GM19238 (cell line): Measurements from ENCODE around the gene U2AF1.
"Not testable (repeated sequence)": the region's sequence is repeated elsewhere in the genome, so short reads cannot be mapped to it uniquely, and the experiment has no call there.

Source experiments
- DNase-seq: peaks from one replicate; pipeline ENCODE4 v3.0.0; 2011; ENCODE audit warnings: low spot score; ENCODE audit not compliant: insufficient read length

U2AF1 gene

DNA sequence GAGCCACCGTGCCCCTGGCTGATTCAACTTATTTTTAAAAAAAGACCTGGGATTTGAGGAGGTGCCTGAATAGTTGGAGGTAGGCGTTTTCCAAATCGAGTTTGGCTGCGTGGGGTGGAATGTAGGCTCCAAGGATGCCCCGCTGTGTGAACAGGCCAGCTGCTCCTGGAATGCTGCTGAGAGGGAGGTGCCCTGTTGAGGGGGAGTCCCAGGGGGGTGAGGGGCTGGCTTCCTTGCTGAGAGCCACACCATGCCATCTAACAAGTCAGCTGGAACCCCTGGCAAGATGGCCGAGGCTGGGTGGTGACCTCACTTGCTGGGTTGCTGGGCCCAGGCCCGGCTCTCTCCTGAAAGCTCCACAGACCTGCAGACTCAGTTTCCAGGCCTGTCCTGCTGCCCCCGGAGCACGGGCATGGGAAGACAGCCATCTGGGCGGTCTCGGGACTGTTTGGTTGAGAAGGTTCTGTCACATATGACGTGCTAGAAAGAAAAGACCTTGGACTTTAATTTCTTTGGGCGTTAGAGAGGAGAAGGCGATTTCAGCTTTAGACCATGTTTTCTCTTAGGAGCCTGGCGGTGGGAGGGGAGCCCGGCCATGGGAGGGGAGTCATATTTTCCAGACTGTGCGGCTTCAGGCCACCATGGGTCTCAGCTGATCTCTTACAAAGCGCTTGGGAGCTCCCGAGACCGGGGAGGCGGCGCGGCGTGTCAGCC is 24.6 kb downstream of the U2AF1 start:
- not testable (repeated sequence) for DNase-seq

- DNase-seq: not testable (repeated sequence)
Measured at GRCh38 chr21:43076643-43077042, 30.7 kb downstream of the U2AF1 start.

- not testable (repeated sequence) for DNase-seq
Measured at GRCh38 chr21:43076023-43076637, 31.2 kb downstream of the U2AF1 start.

GRCh38 chr21:43075170-43076022 is 32.0 kb downstream of the U2AF1 start, which contains the start of gene CBS:
TSS of gene CBS (minus strand) at chr21:43075835. CDS start at chr21:43072193, 3,642 bp downstream.
- DNase-seq: not testable (repeated sequence)

DNA sequence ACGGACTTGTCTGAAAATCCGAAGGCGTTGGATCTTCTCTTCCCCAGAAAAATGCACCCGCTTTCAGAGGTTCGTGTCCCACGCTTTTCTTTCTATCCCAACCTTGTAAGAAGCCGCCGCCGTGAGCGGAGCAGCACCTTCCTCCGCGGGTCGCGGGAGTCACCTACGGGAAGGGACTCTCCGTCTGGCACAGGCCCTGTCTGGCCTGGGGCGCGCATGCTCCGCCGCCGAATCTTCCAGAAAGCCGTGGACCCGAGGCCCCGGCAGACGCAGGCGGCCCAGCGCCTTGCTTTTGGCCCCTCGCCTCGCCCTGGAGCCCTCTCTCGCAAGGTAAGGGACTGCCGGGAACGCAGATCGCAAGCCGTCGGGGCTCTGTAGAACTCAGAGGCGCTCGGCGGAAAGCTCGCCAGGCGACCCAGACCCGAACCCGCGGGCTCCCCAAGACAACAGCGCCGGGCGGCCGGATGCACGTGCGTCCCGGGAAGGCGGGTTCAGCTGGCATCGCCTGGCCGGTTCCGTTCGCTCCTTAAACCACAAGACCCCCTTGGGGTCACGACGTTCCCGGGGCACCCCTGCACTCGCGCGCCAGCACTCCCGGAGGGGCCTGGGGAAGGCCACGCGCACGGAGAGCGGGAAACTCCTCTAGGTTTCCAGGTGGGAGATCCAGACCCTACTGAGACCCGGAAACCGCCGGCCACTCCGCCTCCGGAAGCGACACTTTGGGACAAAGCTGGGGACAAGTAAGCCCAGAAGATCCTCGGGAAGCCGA is 32.8 kb downstream of the U2AF1 start:
- not testable (repeated sequence) for DNase-seq

GRCh38 chr21:43072742-43073141 is 34.6 kb downstream of the U2AF1 start:
- not testable (repeated sequence) for DNase-seq

DNA sequence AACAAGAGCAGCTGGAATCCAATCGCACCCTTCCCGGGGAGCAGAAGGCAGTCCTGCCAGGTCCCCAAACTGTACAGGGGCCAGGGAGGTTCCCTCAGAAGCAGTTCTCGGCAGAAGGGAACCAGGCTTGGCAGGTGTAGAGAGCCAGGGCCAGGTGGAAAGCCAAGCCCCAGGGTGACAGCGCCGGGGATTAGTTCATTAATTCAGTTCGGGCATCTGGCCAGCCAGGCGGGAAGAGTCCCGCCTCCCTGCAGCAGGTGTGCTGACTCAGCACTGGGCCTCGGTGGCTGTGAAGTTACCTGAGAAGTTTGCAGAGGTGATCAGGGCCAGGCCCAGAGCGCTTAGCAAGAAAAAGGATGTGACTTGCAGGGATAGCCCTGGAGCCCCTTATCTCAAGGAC is 37.7 kb downstream of the U2AF1 start:
- DNase-seq: not testable (repeated sequence)

GRCh38 chr21:43068065-43068464 is 39.3 kb downstream of the U2AF1 start:
- DNase-seq: not testable (repeated sequence)

- DNase-seq: not testable (repeated sequence)
Measured at GRCh38 chr21:43066690-43067089, 40.7 kb downstream of the U2AF1 start.

GRCh38 chr21:43065991-43066390 is 41.4 kb downstream of the U2AF1 start:
- DNase-seq: not testable (repeated sequence)

DNA sequence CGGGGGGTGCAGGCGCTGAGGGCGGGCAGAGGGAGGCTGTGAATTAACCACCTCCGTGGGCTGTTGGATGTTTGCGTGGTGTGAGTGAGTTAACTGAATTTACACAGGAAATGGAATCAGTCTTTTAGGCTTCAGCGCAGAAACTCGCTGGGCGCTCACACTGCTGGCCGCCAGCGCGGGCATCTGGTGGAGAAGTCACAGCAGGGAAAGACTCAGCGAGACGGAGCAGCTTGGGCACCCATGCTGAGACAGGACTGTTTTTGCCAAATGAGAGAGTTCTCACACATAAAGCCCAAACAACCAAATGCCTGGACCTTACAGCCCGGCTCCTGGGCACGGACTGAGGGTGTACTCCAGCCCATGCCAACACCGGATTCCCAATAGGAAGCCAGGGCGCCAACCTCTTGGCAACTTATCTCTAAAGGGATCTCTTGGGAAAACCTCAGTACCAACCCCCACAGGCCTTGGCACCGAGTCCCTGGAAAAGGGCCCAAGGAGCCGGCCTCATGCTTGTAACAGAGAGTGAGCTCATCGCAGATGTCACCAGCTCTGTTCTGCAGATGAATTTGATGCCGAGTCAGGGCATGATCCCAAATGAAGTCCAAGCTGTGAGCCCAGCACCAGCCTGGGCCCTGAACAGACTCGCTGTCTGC is 43.0 kb downstream of the U2AF1 start:
- not testable (repeated sequence) for DNase-seq

- not testable (repeated sequence) for DNase-seq
Measured at GRCh38 chr21:43062955-43063664, 44.3 kb downstream of the U2AF1 start.

DNA sequence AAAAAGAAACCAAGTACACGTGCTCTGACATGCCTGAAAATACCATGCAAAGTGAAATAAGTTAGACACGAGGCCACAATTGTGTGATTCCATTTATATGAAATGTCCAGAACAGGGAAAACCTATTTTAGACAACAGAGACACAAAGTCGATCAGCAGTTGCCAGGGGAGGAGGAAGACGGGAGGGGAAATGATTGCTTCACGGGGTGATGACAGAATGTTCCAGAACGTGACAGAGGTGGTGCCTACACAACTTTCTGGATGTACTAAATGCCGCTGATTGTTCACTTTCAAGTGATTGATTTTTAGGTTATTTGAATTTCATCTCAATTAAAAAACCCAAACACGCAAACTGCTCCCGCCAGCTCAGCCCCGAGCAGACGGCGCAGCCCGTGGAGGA is 54.3 kb downstream of the U2AF1 start:
- not testable (repeated sequence) for DNase-seq

DNA sequence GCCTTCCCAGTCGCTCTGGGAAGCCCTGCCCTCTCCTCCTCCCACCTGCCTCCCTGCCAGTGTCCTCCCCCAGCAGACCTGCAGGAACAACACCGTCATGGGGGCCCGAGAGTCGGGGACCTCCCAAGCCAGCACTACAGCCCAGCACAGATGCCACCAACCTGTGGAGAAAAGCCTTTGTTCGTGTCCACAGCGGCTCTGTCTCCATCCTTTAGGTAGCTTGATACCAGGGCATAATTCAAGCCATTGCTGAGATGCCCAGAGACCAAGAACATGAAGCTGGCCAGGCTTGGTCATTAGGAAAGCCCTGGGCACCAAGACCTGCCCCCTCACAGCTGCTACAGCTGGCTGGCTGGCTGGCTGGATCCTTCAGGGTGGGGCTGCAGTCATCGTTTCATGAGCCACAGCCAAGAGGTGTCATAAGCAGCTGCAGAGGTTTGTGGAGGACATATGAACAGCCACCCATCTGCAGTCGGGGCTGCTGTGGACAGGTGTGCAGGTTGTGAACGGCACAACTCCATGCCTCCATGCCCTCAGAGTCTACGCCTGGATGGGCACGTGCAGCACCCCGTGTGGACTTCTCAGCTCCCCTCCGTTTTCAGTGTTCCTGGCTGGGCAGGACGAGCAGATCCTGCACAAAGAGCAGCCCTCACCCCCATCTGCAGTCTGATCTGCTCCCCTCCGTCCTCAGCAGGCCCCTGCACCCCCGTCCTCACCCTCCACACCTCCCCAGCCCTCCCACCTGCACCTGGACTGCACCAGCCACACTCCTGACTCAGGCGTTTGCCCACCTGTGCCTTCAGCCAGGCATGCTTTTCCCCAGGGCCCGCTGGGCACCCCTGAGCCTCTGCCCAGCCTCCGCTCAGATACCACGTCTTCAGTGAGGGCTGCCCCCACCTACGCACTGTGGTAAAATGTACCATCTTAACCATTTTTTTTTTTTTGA is 61.2 kb downstream of the U2AF1 start:
- not testable (repeated sequence) for DNase-seq

GRCh38 chr21:43045165-43045875 is 62.0 kb downstream of the U2AF1 start:
- DNase-seq: not testable (repeated sequence)

DNA sequence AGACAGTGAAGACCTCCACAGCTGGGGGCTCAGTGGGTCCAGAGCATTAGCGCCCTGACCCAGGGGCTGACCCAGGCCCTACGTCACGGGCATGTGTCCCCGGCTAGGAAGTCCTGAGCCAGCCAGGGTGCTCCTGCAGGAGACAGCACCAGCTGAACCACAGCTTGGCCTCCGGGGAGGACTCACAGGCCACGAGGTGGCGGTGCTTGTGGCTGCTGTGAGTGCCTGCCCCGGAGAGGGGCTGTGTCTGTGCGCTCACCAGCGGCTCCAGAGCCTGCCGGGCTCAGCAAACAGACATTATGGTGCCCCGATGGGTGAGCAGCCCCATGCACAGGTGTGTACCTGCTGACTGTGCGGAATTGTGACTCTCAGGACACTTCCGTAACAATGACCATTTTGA is 62.8 kb downstream of the U2AF1 start:
- not testable (repeated sequence) for DNase-seq

DNA sequence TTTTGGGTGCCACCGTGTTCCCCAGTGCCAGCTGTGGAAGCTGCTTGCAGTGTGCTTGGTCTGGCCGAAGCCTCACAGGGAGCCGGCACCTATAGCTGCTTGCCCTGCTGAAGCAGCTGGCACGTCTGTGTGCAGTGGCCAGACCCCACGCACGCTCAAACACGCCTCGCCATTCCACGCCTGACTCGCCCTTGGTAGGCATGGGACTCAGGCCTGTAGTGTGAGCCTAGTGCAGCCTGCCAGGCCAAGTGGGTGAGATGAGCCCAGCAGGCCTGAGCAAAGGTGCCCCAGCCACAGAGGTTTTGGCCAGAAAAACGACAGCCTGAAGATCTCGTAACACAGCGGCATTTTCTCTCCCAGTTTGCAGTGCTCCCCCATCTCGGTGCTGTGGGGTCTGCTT is 64.1 kb downstream of the U2AF1 start:
- not testable (repeated sequence) for DNase-seq
